WERI-Rb-1 (cell line): ENCODE results near the gene BCR.

ENCODE experiments used
- DNase-seq: peaks from one replicate; pipeline ENCODE4 v3.0.0-alpha.2; 2020
- H3K27ac ChIP-seq: fragments of 250-450 bp; sonication (Bioruptor Pico); 2 replicates; pipeline ENCODE4 v1.5.1; 2020; ENCODE audit warnings: mild to moderate bottlenecking, moderate library complexity
- H3K27me3 ChIP-seq: fragments of 250-450 bp; sonication (Bioruptor Pico); 2 replicates; pipeline ENCODE4 v1.5.1; 2021; ENCODE audit warnings: mild to moderate bottlenecking, low read depth, moderate library complexity; ENCODE audit not compliant: insufficient read depth, severe bottlenecking
- H3K36me3 ChIP-seq: fragments of 250-450 bp; sonication (Bioruptor Pico); 2 replicates; pipeline ENCODE4 v1.5.1; 2020; ENCODE audit warnings: mild to moderate bottlenecking, moderate library complexity
- H3K4me3 ChIP-seq: 2 replicates; pipeline ENCODE4 v1.5.1; 2011; ENCODE audit warnings: low read depth, mild to moderate bottlenecking, control low read depth, low read length
- H3K9me3 ChIP-seq: fragments of 250-450 bp; sonication (Bioruptor Pico); 2 replicates; pipeline ENCODE4 v1.5.1; 2021; ENCODE audit warnings: mild to moderate bottlenecking, moderate library complexity; ENCODE audit not compliant: severe bottlenecking
- TF ChIP-seq, protein P1 (sequence below): IDR thresholded peaks from 2 replicates; pipeline ENCODE4 v1.5.1; 2011; ENCODE audit warnings: low read depth, mild to moderate bottlenecking, control low read depth, inconsistent platforms, low read length

The BCR gene

DNA sequence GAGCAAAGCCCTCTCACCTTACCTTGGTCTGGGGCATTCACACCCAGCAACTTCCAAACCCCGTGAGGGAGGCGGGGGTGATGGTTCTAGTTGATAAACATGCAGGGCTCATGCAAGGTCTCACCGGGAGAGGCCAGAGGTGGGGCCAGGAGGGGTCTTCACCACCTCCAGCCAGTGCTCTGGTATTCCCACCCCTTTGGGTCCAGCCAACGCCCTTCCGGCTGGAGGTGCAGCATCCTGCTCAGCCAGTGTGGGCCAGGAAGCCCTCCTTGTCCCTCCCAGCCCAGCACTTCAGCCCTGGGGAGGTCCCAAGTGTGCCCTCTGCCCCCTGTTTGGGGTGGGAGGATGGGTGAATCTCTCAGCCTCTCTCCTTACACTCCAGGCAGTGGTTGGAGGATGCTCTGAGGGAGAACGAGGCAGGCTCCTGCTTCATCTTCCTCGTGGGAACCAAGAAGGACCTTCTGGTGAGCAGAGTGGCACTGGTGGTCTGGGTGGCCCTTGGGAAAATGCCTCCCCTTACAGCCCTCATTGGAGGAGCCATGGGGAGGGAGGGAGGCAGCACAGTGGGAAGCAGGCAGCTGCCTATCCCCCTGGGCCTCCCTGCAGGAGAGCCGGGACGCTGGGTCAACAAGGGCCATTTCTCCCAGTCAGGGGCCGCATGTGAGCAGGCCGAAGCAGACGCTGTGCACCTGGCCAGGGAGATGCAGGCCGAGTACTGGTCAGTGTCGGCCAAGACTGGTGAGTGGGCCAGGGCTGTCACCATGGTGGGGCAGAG is 21.6 kb upstream of the BCR start:
- H3K27ac ChIP-seq: no peak overlapping the region
- H3K36me3 ChIP-seq: no peaks in the 10 kb centered on the region
- H3K27me3 ChIP-seq: no peaks in the 10 kb centered on the region
- TF ChIP-seq, protein P1, sequence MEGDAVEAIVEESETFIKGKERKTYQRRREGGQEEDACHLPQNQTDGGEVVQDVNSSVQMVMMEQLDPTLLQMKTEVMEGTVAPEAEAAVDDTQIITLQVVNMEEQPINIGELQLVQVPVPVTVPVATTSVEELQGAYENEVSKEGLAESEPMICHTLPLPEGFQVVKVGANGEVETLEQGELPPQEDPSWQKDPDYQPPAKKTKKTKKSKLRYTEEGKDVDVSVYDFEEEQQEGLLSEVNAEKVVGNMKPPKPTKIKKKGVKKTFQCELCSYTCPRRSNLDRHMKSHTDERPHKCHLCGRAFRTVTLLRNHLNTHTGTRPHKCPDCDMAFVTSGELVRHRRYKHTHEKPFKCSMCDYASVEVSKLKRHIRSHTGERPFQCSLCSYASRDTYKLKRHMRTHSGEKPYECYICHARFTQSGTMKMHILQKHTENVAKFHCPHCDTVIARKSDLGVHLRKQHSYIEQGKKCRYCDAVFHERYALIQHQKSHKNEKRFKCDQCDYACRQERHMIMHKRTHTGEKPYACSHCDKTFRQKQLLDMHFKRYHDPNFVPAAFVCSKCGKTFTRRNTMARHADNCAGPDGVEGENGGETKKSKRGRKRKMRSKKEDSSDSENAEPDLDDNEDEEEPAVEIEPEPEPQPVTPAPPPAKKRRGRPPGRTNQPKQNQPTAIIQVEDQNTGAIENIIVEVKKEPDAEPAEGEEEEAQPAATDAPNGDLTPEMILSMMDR: no peak
- no peaks in the 10 kb centered on the region for H3K9me3 ChIP-seq
- H3K4me3 ChIP-seq: no peak overlapping the region
- no peak for DNase-seq

DNA sequence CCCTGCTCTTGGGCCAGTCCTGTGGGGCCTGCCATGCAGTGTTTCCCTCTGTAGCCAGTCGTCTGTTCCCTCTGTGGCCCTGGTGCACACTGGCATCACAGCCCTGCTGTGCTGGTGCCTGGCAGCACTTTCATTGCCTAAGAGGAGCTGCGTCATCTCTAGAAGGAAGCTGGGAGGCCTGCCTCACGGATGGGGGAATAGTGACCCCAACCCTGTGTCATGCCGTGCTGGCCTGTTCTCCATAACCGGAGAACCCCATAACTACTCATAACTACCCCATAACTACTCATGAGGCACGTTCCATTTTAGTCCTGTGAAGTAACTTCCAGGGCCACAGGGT is 21.0 kb upstream of the BCR start:
- Histone ChIP-seq H3K27me3 (no peaks in the 10 kb centered on the region), H3K27ac (no peak overlapping the region), H3K4me3 (no peak overlapping the region), H3K9me3 (no peaks in the 10 kb centered on the region), H3K36me3 (no peaks in the 10 kb centered on the region)
- DNase-seq: no peak
- TF ChIP-seq, protein P1: no peak

DNA sequence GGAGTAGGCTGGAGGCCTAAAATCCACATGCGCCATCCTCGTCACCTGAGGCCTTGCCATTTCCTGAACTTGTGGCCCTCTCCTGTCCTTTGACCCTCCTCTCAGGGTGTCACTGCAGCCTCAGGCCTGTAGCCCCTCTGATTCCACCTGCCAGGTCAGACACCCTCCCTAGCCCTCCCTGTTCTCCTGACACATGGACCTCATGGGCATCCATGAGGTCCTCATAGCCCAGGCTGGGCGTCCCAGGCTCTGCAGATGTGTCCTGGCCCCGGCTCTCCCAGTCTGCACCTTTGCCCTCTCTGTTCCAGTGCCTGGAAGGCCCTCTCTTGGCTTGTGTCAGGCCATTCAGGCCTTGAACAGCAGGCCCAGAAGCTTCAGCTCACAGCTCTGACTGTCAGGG is 19.3 kb upstream of the BCR start:
- TF ChIP-seq, protein P1: no peak
- Histone ChIP-seq H3K9me3 (no peaks in the 10 kb centered on the region), H3K36me3 (no peaks in the 10 kb centered on the region), H3K27me3 (no peaks in the 10 kb centered on the region), H3K27ac (no peak overlapping the region), H3K4me3 (no peak overlapping the region)
- DNase-seq: no peak

DNA sequence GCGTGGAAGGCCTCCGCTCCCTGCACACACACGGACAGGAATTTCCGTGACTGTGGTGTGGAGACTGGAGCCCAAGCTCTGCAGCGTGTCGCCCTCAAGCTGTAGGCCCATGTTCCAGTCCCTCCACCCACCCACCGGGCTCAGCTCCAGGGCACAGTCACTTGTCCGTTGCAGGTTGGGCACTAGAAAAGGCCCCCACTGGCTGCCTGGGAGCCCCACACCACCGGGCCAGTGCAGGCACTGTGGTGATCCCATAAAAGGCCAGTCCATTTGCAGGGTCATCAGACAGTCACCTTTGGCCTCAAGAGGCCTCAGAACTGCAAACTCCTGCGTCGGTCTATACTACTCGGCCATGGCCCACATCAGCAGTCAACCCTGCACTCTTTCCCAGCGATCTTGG is 18.7 kb upstream of the BCR start:
- no peaks in the 10 kb centered on the region for H3K36me3 ChIP-seq
- no peaks in the 10 kb centered on the region for H3K27me3 ChIP-seq
- DNase-seq: no peak
- no peak overlapping the region for H3K4me3 ChIP-seq
- no peak overlapping the region for H3K27ac ChIP-seq
- TF ChIP-seq, protein P1: no peak
- no peaks in the 10 kb centered on the region for H3K9me3 ChIP-seq

DNA sequence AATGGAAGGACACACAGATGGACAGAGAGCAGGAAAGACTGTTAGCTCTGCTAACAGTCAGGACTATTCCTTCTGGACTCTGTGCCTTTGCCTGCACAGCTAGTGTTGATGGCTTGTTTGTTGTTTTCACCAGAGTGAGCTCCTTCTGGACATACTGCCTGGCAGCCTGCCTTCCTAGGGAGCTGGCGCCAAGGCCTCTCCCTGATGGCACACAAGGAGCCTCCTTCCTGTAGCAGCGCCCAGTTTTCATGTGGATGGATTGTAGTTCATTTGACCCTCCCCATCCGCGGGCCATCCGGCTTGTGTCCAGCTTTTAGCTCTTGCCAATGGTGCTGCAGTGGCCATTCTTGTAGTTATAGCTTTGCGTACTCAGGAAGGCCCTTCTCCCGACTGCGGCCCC is 16.6 kb upstream of the BCR start:
- no peak for DNase-seq
- H3K27ac ChIP-seq: no peak overlapping the region

More for the DNA sequence above, 16.6 kb upstream of the BCR start:
- Histone ChIP-seq H3K4me3 (no peak overlapping the region), H3K27me3 (no peaks in the 10 kb centered on the region), H3K9me3 (no peaks in the 10 kb centered on the region), H3K36me3 (no peaks in the 10 kb centered on the region)
- TF ChIP-seq, protein P1: no peak
